A673 (cell line): ENCODE results near the gene RPL15. TPM values are rescaled to one million over a fixed set of nuclear protein-coding genes. Genes with fewer than 3 reads are reported as not detected.

Experiments used
- BruUV-seq: library from RNA; stranded (reverse); fragments of 400-500 nt; replicated peaks from 2 replicates; lab custom pipeline; 2021; lab: Mats Ljungman, UMichigan
- CTCF ChIA-PET: fragments of 300-600 bp; sonication (Branson Sonifier 250); formaldehyde crosslinking; loops from one replicate; lab custom pipeline; 2022; ENCODE audit warnings: antibody characterized with exemption; lab: Charles Lee
- POLR2A ChIA-PET: fragments of 300-600 bp; sonication (Branson Sonifier 250); formaldehyde crosslinking; loops from one replicate; lab custom pipeline; 2022; ENCODE audit warnings: antibody characterized with exemption; ENCODE audit not compliant: low non-redundant PET; lab: Charles Lee
- DNase-seq: peaks from one replicate; pipeline ENCODE4 v3.0.0-alpha.2; 2015; ENCODE audit warnings: low spot score
- H3K27ac ChIP-seq: fragments of 200-600 bp; sonication (generic); 2 replicates; pipeline ENCODE4 v1.5.1; 2016; ENCODE audit warnings: mixed run types, low read depth, mild to moderate bottlenecking, mixed read lengths, antibody characterized with exemption, low read length; ENCODE audit not compliant: poor library complexity, severe bottlenecking
- H3K27me3 ChIP-seq: fragments of 200-600 bp; sonication (generic); replicated peaks from 2 replicates; pipeline ENCODE4 v1.6.1; 2017; ENCODE audit warnings: mixed run types, low read depth, mild to moderate bottlenecking, mixed read lengths, antibody characterized with exemption, low read length; ENCODE audit not compliant: insufficient read depth, poor library complexity
- H3K36me3 ChIP-seq: fragments of 200-600 bp; sonication (generic); 2 replicates; pipeline ENCODE4 v1.6.1; 2016; ENCODE audit warnings: mixed run types, mild to moderate bottlenecking, mixed read lengths, antibody characterized with exemption, low read length; ENCODE audit not compliant: insufficient read depth, poor library complexity, severe bottlenecking
- H3K4me1 ChIP-seq: fragments of 200-600 bp; sonication (generic); 2 replicates; pipeline ENCODE4 v1.6.1; 2017; ENCODE audit warnings: mixed run types, mild to moderate bottlenecking, mixed read lengths, antibody characterized with exemption, low read length; ENCODE audit not compliant: insufficient read depth, poor library complexity, severe bottlenecking
- H3K4me3 ChIP-seq: fragments of 200-600 bp; sonication (generic); 2 replicates; pipeline ENCODE4 v1.5.1; 2016; ENCODE audit warnings: low read depth, mixed run types, mild to moderate bottlenecking, mixed read lengths, low read length; ENCODE audit not compliant: poor library complexity, severe bottlenecking
- H3K9me3 ChIP-seq: fragments of 200-600 bp; sonication (generic); 2 replicates; pipeline ENCODE4 v1.6.1; 2016; ENCODE audit warnings: mixed run types, low read depth, mild to moderate bottlenecking, mixed read lengths, antibody characterized with exemption, low read length; ENCODE audit not compliant: poor library complexity, severe bottlenecking
- EZH2 ChIP-seq: fragments of 200-600 bp; sonication (generic); IDR thresholded peaks from 2 replicates; pipeline ENCODE4 v1.6.1; 2017; ENCODE audit warnings: borderline replicate concordance, low read depth, mild to moderate bottlenecking, mixed read lengths, antibody characterized with exemption, low read length; ENCODE audit not compliant: poor library complexity, severe bottlenecking
- intact Hi-C: fragments of 100-400 bp; cut with micrococcal nuclease; formaldehyde crosslinking; loops from one replicate; pipeline ENCODE4 v1.10.0; 2022; ENCODE audit not compliant: unreplicated experiment
- total RNA-seq: library from RNA; stranded (reverse); gene quantifications from 2 replicates; pipeline ENCODE4 v1.2.3, GENCODE V29; 2021
- TF ChIP-seq, protein P1 (sequence below): fragments of 300-800, 200-600 bp; sonication (generic); conservative IDR thresholded peaks from 2 replicates; pipeline ENCODE4 v1.5.1; 2017; ENCODE audit warnings: low read depth, mild to moderate bottlenecking, antibody characterized with exemption, low read length, moderate library complexity, mixed read lengths

Gene RPL15
- total RNA-seq, 1 experiment from 2014 or later, result 1,939 TPM

DNA sequence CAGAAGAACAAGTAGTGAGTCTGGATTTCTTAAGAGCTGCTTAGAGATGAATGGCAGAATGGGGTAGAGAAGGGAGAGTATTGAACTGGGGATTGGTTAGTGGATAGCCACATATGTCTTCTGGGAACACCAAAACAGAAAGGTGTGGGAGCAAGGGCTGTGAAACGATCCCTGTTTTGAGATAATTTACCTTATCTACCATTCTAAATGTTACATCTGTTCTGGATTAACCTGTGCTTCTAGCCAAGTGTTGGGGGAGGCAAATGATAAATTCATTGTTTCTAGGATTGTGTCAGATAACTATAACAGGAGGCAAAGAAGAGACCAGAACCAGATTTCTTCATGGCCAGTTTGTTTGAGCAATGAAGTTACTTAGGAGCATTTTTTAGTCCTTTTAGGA lies 36.6 kb downstream of the RPL15 start:
- no TSS peak for BruUV-seq
- POLR2A ChIA-PET, result no interaction called here
- H3K4me1 ChIP-seq, result peaks cover 6% of the 10 kb centered on the region
- intact Hi-C loops, result no loop called here
- no peak overlapping the region for H3K27ac ChIP-seq
- H3K4me3 ChIP-seq, result no peak overlapping the region
- no peaks in the 10 kb centered on the region for H3K9me3 ChIP-seq
- CTCF ChIA-PET, result no interaction called here
- H3K27me3 ChIP-seq, result no peaks in the 10 kb centered on the region
- TF ChIP-seq EZH2, result no peak
- TF ChIP-seq, protein P1, sequence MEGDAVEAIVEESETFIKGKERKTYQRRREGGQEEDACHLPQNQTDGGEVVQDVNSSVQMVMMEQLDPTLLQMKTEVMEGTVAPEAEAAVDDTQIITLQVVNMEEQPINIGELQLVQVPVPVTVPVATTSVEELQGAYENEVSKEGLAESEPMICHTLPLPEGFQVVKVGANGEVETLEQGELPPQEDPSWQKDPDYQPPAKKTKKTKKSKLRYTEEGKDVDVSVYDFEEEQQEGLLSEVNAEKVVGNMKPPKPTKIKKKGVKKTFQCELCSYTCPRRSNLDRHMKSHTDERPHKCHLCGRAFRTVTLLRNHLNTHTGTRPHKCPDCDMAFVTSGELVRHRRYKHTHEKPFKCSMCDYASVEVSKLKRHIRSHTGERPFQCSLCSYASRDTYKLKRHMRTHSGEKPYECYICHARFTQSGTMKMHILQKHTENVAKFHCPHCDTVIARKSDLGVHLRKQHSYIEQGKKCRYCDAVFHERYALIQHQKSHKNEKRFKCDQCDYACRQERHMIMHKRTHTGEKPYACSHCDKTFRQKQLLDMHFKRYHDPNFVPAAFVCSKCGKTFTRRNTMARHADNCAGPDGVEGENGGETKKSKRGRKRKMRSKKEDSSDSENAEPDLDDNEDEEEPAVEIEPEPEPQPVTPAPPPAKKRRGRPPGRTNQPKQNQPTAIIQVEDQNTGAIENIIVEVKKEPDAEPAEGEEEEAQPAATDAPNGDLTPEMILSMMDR, result no peak
- DNase-seq, result no peak
- no peaks in the 10 kb centered on the region for H3K36me3 ChIP-seq

DNA sequence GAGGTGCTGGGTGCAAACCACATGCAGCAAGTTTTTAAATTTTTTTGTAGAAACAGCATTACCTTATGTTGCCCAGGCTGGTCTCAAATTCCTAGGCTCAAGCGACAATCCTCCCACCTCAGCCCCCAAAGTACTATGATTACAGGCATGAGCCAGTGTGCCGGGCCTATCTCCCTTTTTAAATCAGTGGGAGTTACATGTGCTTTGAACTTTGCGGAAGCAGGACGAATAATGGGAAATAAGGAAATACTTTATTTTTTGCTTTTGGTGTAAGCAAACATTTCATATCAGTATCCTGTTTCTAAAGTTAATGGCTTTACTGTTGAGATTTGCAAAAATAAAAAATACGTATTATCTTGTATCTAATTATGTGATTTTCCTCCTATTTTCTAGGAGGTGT lies 37.2 kb downstream of the RPL15 start:
- Histone ChIP-seq H3K36me3 (no peaks in the 10 kb centered on the region), H3K27me3 (no peaks in the 10 kb centered on the region), H3K27ac (no peak overlapping the region), H3K4me1 (peaks cover 6% of the 10 kb centered on the region), H3K4me3 (no peak overlapping the region), H3K9me3 (no peaks in the 10 kb centered on the region)
- intact Hi-C loops, result no loop called here
- DNase-seq, result no peak
- POLR2A ChIA-PET, result no interaction called here
- BruUV-seq, result no TSS peak
- TF ChIP-seq EZH2, result no peak
- TF ChIP-seq, protein P1, result no peak
- CTCF ChIA-PET, result no interaction called here

DNA sequence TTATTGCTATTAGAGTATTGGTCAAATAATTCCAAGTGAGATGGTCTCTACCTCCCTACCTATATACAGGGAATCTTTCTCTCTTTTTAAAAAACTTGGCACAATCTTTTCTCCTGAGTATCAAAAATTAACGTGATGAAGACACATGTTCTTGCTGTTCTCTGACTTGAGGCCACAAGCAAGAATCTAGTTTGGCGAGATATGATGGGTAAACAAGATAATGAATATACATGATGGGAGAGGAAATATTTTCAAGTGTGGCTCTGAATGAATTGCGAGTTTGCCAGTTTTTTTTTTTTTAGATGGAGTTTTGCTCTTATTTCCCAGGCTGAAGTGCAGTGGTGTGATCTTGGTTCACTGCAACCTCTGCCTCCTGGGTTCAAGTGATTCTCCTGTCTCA lies 39.8 kb downstream of the RPL15 start:
- ChIA-PET POLR2A (no interaction called here), CTCF (no interaction called here)
- intact Hi-C loops, result no loop called here
- Histone ChIP-seq H3K27ac (no peak overlapping the region), H3K9me3 (no peaks in the 10 kb centered on the region), H3K4me3 (no peak overlapping the region), H3K27me3 (no peaks in the 10 kb centered on the region), H3K4me1 (peaks cover 3% of the 10 kb centered on the region), H3K36me3 (no peaks in the 10 kb centered on the region)
- no TSS peak for BruUV-seq
- no peak for TF ChIP-seq EZH2
- DNase-seq, result no peak

DNA sequence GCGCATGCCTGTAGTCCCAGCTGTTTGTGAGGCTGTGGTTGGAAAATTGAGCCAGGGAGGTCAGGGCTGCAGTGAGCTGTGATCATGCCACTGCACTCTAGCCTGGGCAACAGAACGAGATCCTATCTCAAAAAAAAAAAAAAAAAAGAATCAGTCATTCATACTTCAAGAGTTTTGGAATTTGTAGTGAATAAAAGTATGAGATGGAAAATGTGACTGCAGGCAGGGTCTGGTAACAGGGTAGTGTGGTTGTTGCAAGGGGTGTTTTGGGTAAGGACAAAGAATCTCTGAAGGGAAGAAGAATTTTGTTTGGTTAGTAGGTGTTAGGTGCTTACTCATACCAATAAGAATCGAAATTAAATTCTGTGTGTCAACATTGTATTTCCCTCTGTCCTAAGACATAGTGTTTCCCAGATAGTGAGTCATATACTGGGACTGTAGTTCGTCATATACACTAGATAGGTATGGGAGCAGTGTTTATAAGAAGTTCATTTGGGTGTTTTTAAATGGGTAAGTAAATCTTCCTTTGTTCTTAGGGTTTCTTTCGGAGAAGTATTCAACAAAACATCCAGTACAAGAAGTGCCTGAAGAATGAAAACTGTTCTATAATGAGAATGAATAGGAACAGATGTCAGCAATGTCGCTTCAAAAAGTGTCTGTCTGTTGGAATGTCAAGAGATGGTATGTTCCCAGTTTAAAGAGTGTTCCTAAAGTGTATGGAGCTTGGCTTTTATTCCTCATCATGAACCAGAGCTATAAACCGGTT lies 42.4 kb downstream of the RPL15 start:
- no peak for DNase-seq
- no peak for TF ChIP-seq EZH2
- TF ChIP-seq, protein P1, result no peak
- POLR2A ChIA-PET, result interaction anchor here (0.6 kb wide), 1 partner anchor 9 kb away, joined by 7 read pairs; no protein-coding TSS in a partner anchor
- H3K36me3 ChIP-seq, result no peaks in the 10 kb centered on the region
- H3K4me1 ChIP-seq, result no peaks in the 10 kb centered on the region
- H3K4me3 ChIP-seq, result no peak overlapping the region
- no peaks in the 10 kb centered on the region for H3K27me3 ChIP-seq
- CTCF ChIA-PET, result no interaction called here
- intact Hi-C loops, result no loop called here
- no peaks in the 10 kb centered on the region for H3K9me3 ChIP-seq
- BruUV-seq, result no TSS peak
- no peak overlapping the region for H3K27ac ChIP-seq
